K562 treated with DMSO at 1 percent for 48 hours (cell line): ENCODE data around the gene CYP4F2. TPM values are rescaled to one million over a fixed set of nuclear protein-coding genes. Genes with fewer than 3 reads are reported as not detected.

ENCODE experiments used
- total RNA-seq: library from RNA; unstranded; fragments of 300-600 nt; gene quantifications from 2 replicates; pipeline ENCODE4 v1.2.3, GENCODE V29; 2022; ENCODE audit warnings: low replicate concordance; ENCODE audit errors: extremely low read depth

The CYP4F2 gene, protein sequence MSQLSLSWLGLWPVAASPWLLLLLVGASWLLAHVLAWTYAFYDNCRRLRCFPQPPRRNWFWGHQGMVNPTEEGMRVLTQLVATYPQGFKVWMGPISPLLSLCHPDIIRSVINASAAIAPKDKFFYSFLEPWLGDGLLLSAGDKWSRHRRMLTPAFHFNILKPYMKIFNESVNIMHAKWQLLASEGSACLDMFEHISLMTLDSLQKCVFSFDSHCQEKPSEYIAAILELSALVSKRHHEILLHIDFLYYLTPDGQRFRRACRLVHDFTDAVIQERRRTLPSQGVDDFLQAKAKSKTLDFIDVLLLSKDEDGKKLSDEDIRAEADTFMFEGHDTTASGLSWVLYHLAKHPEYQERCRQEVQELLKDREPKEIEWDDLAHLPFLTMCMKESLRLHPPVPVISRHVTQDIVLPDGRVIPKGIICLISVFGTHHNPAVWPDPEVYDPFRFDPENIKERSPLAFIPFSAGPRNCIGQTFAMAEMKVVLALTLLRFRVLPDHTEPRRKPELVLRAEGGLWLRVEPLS
- total RNA-seq = not detected in 2 replicates

DNA sequence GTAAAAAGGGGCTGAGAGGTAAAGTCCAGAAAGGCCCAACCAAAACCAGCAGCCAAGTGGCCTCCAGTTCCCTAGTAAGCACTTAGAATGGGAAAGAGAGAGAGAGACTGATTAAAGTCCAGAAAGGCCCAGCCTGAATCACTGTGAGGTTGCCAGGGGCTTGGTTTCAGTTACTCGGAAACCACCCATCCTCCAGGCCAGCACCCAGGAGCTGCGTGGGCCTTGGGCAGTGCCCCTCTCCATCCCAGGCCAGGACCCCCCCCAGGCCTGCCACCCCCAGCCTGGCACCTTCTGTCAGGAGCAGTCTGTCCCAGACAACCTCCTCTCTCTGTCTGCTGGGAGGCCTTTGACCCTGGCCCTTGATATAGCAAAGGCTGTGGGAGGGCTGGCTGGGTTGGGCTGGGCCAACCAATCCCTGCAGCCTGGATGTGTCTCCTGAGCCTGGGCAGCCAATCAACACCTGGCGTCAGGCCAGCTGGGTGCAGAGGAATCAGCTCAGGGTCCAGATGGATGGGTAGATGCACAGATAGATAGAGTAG is at the start of gene CYP4F2:
Gene CYP4F2, minus strand, starts transcription at position 337 of the 539 bp plus-strand sequence. CDS start 463 bp downstream, outside the sequence.

DNA sequence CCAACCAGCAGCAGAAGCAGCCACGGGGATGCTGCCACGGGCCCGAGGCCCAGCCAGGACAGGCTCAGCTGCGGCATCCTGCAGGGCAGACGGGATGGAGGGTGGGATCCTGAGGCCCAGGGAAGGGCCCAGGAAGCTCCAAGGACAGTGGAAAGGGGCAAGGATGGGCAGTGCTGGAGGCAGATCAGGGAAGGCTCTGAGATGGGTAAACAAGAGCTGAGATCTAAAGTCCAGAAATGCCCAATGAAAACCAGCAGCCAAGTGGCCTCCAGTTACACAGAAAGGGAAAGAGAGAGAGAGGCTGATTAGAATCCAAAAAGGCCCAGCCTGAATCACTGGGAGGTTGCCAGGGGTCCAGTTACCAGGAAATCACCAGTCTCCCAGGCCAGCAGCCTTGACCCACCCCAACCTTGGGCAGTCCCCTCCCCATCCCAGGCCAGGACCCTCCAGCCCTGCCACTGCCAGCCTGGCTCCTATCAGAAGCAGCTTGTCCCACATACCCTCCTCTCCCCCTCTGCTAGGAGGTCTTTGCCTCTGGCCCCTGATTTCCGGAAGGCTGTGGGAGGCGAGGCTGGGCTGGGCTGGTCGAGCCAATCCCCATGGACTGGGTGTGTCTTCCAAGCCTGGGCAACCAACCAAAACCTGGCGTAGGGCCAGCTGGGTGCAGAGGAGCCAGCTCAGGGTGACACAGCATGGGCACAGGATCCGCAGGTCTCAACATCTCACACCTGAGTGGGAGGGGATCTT is 36.6 kb upstream of the CYP4F2 start, which contains the start of gene CYP4F11:
Gene CYP4F11, minus strand, starts transcription at position 198 of the 747 bp plus-strand sequence. Its CDS starts 121 bp downstream, at position 77.

Other genes with a start within 250 kb of the CYP4F2 start
- not detected in 2 replicates for gene CYP4F12, start 225.0 kb downstream of the CYP4F2 start, total RNA-seq
- gene OR10H2, start 170.1 kb downstream of the CYP4F2 start, total RNA-seq = not detected in 2 replicates
- gene OR10H3, start 160.1 kb downstream of the CYP4F2 start, total RNA-seq = not detected in 2 replicates
- gene OR10H5, start 110.4 kb downstream of the CYP4F2 start, total RNA-seq = not detected in 2 replicates
- not detected in 2 replicates for gene OR10H1, start 82.4 kb downstream of the CYP4F2 start, total RNA-seq
- not detected in 2 replicates for gene CYP4F11, start 36.5 kb upstream of the CYP4F2 start, total RNA-seq
- not detected in 2 replicates for gene OR10H4, start 50.9 kb upstream of the CYP4F2 start, total RNA-seq
- gene TPM4, start 178.4 kb upstream of the CYP4F2 start, total RNA-seq = not detected in 2 replicates
- gene RAB8A, start 213.8 kb upstream of the CYP4F2 start, total RNA-seq = not detected in 2 replicates
- gene HSH2D, start 245.6 kb upstream of the CYP4F2 start, total RNA-seq = not detected in 2 replicates